Skin of body (tissue), 2 donors: ENCODE measurements around the gene SLC9C1. TPM values are rescaled to one million over a fixed set of nuclear protein-coding genes. Genes with fewer than 3 reads are reported as not detected.
"Not testable (repeated sequence)": the region's sequence is repeated elsewhere in the genome, so short reads cannot be mapped to it uniquely, and the experiment has no call there.

Source experiments
- DNase-seq: peaks from one replicate; lab custom pipeline; 2025; lab: John Stamatoyannopoulos, UW
- total RNA-seq: library from RNA; depleted of rRNA; stranded (reverse); fragments of >200 nt; gene quantifications from one replicate; pipeline ENCODE4 v1.2.3, GENCODE V29; 2014

SLC9C1 gene
- total RNA-seq, 1 donor from 2014 or later, result 0.89 TPM

DNA sequence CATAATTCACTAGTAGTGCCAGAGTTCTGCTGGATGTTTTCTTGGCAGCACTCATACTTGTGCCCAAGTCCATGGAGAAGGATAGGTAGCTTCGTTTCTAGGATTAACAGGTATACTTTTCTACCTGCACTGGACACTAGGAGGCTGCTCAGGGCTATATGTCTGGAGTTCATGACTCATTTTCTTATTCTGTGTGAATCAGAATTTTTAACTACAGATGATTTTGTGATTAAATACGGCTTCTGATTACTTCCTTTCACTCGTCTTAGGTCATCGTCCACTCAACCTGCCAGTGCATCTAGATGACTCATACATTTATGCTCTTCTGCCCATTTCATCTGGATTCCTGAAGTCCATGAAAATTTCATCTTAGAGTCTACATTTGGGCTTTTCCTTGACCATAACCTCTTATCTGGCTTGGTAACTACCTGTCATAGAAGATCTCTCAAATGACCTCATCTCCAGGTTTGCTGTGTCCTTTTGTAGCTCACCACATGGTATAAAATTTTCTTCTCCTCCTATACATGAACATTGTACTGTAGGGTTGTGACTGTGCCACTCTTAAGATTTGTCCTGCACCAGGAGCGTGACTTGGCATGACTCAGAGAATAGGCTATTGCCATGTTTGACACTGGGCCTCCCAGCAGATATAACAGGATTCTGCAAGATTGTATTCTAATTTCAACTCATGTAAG lies 94.2 kb downstream of the SLC9C1 start:
- DNase-seq, result no peak

DNA sequence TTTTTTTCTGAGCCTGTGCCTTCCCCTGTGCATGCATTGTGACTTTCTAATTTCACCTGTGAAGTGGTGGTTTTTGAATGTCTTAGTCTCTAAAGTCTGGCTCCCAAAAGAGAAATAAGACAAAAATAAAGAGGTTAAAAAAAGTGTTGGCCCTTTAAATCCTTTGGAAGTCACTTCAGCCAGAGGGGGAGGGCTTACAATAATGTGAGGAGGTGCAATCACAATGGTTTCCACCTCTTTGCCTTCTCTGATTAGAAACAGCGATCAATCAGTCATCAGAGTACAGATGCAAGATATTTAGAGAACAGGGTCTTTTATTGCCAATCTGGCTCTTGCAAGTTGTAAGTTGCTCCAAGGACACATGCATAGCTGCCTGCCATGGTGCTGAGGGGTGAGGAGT lies 96.9 kb downstream of the SLC9C1 start:
- no peak for DNase-seq

DNA sequence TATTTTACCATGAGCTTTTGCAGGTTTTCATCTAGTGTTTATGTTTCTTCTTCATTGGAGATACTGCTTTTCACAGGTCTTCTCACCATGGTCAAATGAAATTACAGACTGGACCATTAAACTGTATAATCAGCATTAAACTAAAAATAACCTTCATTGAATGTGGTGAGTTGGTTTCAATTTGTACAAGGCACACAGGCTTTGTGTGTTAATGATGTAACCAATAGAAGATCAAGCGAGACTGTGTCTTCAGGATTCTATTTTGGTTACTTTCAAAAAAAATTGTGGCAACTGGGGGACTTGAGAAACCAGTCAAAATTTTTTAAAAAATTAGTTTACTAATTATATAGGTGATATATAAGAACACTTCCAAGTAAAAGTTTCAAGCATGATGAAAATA lies 106.7 kb downstream of the SLC9C1 start:
- DNase-seq, result no peak

DNA sequence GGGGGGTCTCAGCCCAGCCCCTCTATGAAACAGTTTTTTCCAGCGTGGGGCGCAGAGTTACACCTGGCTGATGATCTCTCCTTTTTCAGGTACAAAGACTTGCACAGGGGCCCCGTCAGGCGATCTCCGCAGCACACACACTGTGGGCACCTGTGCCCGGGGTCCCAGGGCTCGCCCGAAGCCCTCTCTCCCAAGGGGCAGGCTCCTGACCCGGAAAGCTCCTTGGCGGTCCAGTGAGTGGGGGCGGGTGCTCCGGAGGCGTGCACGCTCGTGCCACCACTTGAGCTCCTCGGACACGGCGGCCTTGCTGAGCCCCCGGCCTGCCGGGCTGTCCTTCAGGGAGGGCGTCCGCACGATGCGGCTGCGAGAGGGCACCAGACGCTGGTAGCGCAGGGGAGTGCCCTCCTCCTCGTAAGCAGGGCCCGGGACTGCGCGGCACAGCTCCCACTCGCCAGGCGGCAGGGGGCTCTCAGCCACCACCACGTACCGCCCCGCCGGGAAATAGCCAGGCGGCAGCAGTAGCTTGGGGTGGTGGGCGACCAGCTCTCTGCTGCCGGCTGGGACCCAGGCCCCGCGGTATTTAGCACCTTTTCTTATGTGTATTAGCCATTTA lies 108.5 kb downstream of the SLC9C1 start:
- DNase-seq, result not testable (repeated sequence)

DNA sequence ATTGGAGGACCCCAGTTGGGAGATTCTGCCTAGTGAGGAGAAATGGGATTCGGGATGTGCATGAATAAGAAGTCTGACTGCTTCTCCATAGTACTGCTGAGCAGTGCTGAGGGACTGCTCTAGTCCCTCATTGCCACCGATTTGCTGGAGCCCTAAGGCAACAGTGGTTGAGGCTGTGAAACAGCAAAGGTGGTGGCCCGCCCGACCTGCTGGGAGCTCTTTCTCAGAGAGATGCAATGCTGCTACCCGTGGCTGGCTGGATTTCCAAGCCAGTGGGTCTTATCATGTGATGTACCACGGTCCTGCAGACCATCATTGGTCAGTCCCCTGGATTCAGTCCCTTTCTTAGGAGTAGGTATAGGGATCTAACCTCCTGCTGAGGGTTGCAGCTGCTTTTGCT lies 118.4 kb downstream of the SLC9C1 start:
- no peak for DNase-seq

DNA sequence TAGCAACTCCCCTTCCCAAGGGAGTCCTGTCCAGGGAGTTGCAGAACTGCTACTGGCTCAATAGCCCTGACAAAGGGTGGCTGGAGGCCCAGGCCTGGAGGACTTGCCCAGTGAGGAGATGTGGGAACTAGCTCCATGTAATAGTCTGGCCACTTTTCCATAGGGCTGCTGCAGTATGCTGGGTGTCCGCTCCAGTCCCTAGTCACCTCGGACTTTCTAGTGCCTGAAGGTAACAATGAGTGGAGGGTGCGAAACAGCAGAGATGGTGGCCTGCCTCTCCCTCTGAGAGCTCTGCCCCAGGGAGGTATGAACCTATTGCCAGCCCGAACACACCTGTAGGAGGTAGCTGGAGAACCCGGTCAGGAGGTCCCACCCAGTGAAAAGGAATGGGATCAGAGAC lies 119.0 kb downstream of the SLC9C1 start:
- DNase-seq, result no peak

DNA sequence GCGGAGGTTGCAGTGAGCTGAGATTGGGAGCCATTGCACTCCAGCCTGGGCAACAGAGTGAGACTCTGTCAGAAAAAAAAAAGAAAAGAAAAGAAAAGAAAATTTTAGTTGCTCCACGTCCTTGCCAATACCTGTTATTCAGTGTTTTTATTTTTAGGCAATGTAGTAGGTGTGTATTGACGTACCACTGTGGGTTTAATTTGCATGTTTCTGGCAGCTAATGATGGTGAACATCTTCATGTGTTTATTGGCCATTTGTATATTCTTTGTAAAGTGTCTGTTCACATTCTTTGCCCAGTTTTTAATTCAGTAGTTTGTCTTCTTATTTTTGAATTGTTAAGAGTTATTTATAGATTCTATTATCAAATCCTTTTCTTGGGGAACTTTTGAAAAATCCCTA lies 122.9 kb downstream of the SLC9C1 start:
- no peak for DNase-seq

DNA sequence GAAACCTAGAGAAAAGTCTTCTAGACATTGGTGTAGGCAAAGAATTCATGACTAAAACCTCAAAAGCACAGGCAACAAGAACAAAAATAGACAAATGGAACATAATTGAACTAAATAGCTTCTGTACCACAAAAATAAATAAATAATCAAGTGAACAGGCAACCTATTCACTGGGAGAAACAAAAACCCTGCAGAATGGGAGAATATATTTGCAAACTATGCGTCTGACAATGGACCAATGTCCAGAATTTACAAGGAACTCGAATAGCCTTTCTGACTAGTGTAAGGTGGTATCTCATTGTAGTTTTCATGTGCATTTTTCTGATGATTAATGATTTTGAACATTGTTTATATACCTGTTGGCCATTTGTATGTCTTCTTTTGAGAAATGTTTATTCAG lies 124.0 kb downstream of the SLC9C1 start:
- DNase-seq, result no peak

DNA sequence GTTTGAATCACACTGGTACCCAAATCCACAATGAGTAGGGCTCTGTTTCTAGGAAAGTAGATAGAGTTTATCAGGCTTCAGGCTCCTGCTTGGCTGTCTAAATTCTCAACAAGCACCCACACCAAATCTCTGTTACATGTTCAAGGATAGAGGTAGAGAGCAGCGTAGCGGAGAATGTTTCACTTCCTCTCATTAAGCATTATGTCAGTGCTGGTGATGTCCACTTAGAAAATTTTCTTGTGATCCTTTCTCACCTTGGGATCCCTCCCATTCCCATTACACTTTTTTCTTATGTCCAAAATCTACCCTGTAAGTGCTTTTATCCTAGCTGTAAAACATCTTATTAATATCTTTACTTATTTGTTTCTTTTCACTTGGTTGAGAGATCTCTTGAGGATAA lies 126.3 kb downstream of the SLC9C1 start:
- DNase-seq, result no peak

DNA sequence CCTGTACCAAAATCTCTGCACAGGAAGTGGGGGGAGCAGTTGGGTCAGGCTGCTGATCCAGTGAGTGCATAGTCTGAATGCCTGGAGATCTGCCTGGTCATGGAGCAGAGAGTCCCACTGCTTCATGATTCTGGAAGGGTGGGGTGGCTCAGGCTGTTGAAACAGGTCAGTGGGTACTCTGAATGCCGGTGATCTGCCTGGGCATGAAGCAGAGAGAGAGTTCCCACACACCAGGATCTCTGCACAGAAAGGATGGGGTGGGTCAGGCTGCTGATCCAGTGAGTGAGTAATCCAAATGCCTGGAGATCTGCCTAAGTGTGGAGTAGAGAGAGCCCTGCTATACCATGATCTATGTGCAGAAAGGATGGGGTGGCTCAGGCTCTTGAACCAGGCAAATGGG lies 144.9 kb downstream of the SLC9C1 start:
- DNase-seq, result no peak

DNA sequence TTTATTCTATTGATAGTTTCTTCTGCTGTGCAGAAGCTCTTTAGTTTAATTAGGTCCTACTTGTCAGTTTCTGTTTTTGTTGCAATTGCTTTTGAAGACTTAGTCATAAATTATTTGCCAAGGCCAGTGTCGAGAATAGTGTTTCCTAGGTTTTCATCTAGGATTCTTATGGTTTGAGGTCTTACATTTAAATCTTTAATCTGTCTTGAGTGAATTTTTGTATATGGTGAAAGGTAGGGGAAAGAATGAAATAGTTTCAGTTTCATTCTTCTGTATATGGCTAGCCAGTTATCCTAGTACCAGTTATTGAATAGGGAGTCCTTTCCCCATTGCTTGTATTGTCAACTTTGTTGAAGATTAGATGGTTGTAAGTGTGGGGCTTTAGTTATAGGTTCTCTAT lies 150.3 kb downstream of the SLC9C1 start:
- no peak for DNase-seq

DNA sequence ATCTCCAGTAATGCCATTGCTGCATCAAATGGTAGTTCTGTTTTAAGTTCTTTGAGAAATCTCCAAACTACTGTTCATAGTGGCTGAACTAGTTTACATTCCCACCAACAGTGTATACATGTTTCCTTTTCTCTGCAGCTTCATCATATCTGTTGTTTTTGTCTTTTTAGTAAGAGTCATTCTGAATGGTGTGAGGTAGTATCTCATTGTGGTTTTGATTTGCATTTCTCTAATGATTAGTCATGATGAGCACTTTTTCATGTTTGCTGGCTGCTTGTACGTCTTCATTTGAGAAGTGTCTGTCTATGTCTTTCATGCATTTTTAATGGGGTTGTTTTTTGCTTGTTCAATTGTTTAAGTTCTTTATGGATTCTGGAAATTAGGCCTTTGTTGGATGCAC lies 150.8 kb downstream of the SLC9C1 start:
- no peak for DNase-seq

DNA sequence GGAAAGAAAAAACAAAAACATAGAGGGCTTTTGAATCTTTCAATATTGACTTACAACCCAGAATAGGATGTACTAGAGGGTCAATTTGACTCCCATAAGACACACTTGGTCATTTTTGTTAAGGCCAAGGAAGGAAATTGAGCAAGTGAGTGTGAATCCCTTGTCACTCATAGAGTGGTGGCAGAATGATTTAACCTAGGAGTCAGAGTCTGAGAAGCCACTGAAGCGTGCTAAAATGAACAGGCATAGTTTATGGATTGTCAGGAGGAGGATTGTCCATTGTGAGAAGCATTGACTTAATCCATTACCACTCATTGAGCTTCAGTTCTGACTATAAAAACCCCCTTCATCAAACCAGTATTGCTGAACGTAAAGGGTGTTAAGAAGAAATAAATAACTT lies 152.7 kb downstream of the SLC9C1 start:
- no peak for DNase-seq

DNA sequence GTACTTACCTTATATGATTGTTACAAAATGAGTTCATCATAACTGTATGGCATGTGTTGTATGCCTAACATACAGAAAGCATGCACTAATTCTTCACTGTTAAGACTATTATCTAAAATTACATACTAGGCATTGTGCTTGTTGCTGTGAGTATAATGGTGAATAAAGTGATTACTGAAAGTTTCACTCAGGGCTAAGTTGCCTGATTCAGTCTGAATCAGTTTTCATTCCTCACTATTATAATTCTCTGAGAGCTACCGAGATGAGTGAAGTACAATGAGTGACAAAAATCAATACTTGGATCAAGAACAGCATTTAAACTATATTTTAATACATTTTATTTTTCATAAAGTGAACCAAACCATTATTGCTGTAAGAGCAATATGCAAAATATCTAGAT lies 153.4 kb downstream of the SLC9C1 start:
- no peak for DNase-seq

DNA sequence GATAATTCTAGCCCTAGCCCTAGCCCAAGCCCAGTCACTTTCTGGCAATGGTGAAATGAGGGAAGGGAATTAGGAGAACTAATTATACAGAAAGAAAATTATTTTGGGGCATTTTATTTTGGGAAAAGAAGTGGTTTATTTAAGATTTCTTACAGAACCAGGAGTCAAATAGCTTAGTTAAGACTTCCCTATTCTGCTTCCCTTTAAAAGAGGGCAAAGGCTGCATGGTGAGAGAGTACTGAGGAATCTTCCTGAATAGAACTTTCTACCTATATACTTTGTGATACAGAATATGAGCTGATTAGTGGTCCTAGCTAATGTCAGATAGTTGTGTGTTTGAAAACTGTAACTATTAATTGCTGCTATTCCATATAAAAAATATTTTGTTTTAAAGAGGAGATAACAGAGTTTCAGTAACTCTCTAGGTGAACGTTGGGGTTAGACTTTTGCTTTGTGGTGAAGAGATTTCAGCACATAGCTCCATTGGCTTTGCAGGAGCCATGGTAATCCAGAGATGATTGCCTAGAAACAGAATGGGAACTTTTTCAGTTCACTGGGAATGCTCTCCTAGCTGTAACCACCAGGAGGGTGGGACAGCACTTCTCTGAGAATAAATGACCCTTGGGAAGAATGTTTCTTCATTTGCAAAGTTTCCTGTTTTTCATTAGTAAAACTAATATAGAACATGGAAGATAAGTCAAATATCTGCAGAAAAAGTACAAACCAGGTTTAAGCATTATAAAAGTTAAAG lies 155.6 kb downstream of the SLC9C1 start:
- DNase-seq, result no peak

DNA sequence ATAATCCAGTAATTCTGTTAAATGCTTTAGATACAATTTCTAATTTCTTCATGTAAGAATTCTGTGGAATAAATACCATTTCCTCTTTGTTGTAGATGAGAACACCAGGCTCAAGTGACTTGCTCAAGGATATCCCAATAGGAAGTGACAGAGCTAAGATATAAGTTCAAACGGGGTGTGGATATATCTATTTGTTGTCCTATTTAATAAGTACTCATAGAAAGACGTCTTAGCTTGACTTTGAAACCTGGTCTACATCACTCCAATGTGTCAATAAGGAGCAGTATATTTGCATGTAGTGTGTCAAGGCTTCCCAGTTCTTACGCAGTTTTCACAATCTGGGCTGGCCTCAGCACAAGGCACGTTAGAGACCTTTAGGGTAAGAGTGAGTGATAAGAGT lies 156.2 kb downstream of the SLC9C1 start:
- no peak for DNase-seq

DNA sequence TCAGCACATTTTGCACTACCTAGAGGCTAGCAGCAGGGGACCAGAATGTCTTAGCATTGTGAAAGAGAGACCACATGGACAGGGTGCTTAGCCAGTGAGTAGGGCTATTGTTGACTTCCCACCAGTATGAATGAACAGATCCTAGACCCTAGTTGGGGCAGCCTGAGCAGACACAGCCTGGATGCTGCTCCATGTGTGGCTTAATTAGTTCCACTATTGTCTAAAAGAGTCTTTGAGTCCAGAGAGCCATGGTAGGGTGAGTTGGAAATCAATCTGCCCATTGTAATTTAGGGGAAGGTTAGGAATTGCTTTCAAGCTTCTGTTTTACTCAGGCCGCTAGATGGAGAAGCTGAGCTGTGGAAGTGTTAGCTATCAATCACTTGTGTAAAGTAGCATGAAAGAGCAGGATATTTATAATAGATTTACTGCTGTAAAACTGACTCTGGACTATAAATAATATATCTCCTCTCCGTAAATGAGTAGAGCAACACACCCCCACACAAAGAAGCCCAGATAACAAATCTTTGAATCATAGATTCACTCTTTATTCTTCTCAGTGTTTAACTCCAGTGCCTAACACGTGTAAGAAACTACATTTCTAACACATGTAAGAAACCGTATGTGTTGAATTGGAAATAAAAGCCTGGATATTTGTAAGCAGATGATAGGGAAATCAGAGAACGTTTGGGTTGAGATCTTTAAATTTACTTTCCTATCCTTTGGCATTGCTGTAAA lies 156.9 kb downstream of the SLC9C1 start:
- DNase-seq, result peak; percentile 32

DNA sequence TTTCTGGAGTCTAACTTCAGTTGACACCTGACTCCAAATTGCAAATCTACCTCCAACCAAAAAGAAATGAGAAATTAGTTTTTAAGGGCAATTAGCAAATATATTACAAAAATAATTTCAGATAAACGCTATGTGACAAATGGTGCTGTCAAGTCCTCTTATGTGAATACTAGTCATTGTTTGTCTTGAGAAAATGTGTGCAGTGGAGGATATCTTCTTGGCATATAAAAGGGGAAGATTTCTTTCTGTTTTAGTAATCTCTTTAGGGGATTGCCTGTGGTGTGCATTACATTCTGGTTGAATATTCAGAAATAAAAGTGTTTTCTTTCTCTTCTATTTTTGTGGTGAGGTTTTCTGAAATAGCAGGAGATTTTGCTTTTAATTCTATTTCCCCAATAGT lies 158.0 kb downstream of the SLC9C1 start:
- peak; percentile 14 for DNase-seq

DNA sequence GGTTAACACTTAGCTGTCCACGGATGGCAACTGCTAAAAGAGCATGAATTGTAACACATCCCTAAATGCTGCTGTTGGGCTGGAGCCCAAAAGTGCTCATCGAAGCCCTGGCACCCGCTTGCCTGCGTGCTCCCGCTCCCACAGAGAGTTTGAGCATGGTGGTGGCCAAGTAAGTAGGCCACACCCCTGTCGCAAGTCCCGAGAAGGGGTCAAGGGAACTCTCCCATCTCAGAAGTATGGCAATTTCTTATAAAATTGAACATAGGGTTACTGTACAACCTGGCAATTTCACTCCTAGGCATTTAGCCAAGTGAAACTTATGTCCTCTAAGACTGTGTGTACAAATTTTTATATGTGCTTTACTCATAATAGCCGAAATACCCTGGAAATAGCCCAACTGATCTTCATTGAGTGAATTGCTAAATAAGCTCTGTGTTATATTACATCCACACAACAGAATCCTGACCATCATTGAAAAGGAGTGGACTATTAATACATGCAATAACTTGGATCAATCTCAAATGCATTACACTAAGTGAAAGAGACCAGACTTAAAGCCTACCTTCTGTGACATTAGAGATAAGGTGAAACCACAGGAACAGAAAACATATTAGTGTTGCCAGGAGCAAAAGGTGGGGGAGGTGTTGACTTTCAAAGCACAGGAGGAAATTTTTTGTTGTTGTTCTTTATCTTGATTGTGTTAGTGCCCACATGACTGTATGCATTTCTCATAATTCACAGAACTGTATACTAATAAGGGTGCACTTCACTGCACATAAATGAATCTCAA lies 159.5 kb downstream of the SLC9C1 start:
- DNase-seq, result peak; percentile 63

DNA sequence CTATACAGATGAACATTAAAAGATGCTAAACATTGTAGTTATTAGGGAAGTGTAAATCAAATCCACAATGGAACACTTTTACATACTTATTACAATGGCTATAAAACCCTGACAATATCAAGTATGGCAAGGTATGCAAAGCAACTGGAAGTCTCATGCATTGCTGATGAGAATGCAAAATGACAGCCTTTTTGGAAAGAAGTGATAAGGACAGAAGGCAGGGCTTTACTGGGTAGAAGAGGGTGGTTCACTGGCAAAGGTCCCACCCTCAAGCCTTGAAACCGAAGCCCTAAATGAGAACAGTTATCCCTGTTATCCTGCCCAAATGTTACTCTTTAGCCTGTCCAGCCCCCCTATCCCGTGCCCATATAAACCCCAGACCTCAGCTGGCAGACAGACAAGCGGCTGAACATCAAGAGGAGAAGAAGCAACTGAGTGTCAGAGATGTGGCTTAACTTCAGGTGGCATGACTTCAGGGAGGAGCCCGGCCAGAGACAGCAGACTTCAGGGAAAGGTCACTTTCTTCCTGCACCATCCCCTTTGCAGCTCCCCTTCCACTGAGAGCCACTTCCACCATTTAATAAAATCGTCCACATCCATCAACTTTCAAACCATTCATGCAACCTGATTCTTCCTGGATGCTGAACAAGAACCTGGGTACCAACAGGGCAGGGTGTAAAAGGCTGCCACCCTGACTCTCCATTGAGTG lies 160.2 kb downstream of the SLC9C1 start:
- no peak for DNase-seq
